Measurements from ENCODE around the gene NAA38.

The NAA38 gene

GRCh38 chr17:7893187-7893880 is 36.0 kb upstream of the NAA38 start:
- H3K4me3 ChIP-seq = no peak overlapping the region
- DNase-seq (ENCODE audit: low spot score) = no peak
- no peak overlapping the region for H3K27ac ChIP-seq
- TF ChIP-seq CTCF (IDR thresholded peaks at IDR 0.05) = no peak

- no peak overlapping the region for H3K4me3 ChIP-seq
- H3K27ac ChIP-seq = peak overlapping the region; percentile 80 to 86
- no peak for TF ChIP-seq CTCF (IDR thresholded peaks at IDR 0.05)
- DNase-seq (ENCODE audit: low spot score) = peak; percentile 95
Observed at GRCh38 chr17:7889166-7889955, 32.0 kb upstream of the NAA38 start.

GRCh38 chr17:7888184-7888920 is 31.0 kb upstream of the NAA38 start, which contains the start of gene CHD3:
Gene CHD3 (plus strand): TSS chr17:7888789. CDS start chr17:7889001, 212 bp downstream.
- DNase-seq (ENCODE audit: low spot score) = peak; percentile 77
- Histone ChIP-seq H3K27ac (peak within 1 kb of the TSS; percentile 80 to 86), H3K4me3 (peak within 1 kb of the TSS; percentile 88)
- TF ChIP-seq CTCF (IDR thresholded peaks at IDR 0.05) = no peak

- Histone ChIP-seq H3K4me3 (peak overlapping the region; percentile 88), H3K27ac (peak overlapping the region; percentile 80 to 86)
- TF ChIP-seq CTCF (IDR thresholded peaks at IDR 0.05) = no peak
- peak; percentile 92 for DNase-seq (ENCODE audit: low spot score)
Observed at GRCh38 chr17:7887482-7888183, 30.3 kb upstream of the NAA38 start.

- no peak for DNase-seq (ENCODE audit: low spot score)
- peak overlapping the region; percentile 80 to 86 for H3K27ac ChIP-seq
- peak overlapping the region; percentile 88 for H3K4me3 ChIP-seq
- no peak for TF ChIP-seq CTCF (IDR thresholded peaks at IDR 0.05)
Observed at GRCh38 chr17:7887038-7887481, 29.7 kb upstream of the NAA38 start.

- DNase-seq (ENCODE audit: low spot score) = peak; percentile 79
- TF ChIP-seq CTCF (IDR thresholded peaks at IDR 0.05) = no peak
Observed at GRCh38 chr17:7886227-7887037, 29.1 kb upstream of the NAA38 start.

More at GRCh38 chr17:7886227-7887037, 29.1 kb upstream of the NAA38 start:
- H3K4me3 ChIP-seq = peak overlapping the region; percentile 88
- peak overlapping the region; percentile 78 to 86 for H3K27ac ChIP-seq
